Chondrocyte (in vitro differentiated cells): ENCODE measurements around the gene TSPAN11. TPM values are rescaled to one million over a fixed set of nuclear protein-coding genes. Genes with fewer than 3 reads are reported as not detected.

Source experiments
- DNase-seq: peaks from one replicate; pipeline ENCODE4 v3.0.0; 2021; ENCODE audit warnings: mixed read lengths, low spot score
- H3K27ac Mint-ChIP-seq: one replicate; pipeline ENCODE4 v1.8.0; 2021; ENCODE audit warnings: mild to moderate bottlenecking, moderate library complexity, mixed read lengths; ENCODE audit not compliant: unreplicated experiment
- H3K27me3 Mint-ChIP-seq: 2 replicates; pipeline ENCODE4 v1.8.0; 2021; ENCODE audit warnings: low read depth, mixed read lengths
- H3K36me3 Mint-ChIP-seq: 2 replicates; pipeline ENCODE4 v1.8.0; 2021; ENCODE audit warnings: low read depth, mixed read lengths
- H3K4me1 Mint-ChIP-seq: 2 replicates; pipeline ENCODE4 v1.8.0; 2021; ENCODE audit warnings: low read depth, mild to moderate bottlenecking, mixed read lengths
- H3K4me3 Mint-ChIP-seq: one replicate; pipeline ENCODE4 v1.8.0; 2021; ENCODE audit warnings: mild to moderate bottlenecking, moderate library complexity, mixed read lengths; ENCODE audit not compliant: unreplicated experiment
- H3K9me3 Mint-ChIP-seq: 2 replicates; pipeline ENCODE4 v1.8.0; 2021; ENCODE audit warnings: low read depth, mixed read lengths
- total RNA-seq: library from RNA; stranded (reverse); gene quantifications from 3 replicates; pipeline ENCODE4 v1.2.1, GENCODE V29; 2021
- TF ChIP-seq, protein P1 (sequence below): fragments of 200-600 bp; sonication (generic); IDR thresholded peaks from 2 replicates; pipeline ENCODE4 v1.5.0; 2021; ENCODE audit warnings: antibody characterized with exemption, mild to moderate bottlenecking, moderate library complexity

The TSPAN11 gene
- total RNA-seq, 1 donor from 2014 or later = 0.95 TPM

DNA sequence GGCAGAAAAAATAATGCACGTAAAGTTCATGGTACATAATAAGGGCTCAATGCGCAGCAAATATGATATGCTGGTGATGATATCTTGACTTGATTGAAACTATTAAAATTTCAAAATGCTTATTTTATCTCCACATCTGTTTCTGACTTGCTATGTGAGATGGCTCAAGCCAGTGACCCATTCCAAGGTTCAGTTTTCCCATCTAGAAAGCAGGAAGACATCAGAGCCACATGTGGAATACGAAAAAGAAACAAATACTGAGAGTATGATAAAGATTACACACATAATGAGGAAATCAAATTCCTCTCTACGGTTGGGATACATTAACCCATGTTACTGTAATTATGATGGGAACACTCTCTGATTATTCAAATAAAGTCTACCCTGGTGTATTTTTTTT, 24.0 kb upstream of the TSPAN11 start:
- TF ChIP-seq, protein P1, sequence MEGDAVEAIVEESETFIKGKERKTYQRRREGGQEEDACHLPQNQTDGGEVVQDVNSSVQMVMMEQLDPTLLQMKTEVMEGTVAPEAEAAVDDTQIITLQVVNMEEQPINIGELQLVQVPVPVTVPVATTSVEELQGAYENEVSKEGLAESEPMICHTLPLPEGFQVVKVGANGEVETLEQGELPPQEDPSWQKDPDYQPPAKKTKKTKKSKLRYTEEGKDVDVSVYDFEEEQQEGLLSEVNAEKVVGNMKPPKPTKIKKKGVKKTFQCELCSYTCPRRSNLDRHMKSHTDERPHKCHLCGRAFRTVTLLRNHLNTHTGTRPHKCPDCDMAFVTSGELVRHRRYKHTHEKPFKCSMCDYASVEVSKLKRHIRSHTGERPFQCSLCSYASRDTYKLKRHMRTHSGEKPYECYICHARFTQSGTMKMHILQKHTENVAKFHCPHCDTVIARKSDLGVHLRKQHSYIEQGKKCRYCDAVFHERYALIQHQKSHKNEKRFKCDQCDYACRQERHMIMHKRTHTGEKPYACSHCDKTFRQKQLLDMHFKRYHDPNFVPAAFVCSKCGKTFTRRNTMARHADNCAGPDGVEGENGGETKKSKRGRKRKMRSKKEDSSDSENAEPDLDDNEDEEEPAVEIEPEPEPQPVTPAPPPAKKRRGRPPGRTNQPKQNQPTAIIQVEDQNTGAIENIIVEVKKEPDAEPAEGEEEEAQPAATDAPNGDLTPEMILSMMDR = no peak
- H3K4me3 Mint-ChIP-seq = no peak overlapping the region
- no peak for DNase-seq
- no peak overlapping the region for H3K27ac Mint-ChIP-seq
- no peaks in the 10 kb centered on the region for H3K36me3 Mint-ChIP-seq
- H3K9me3 Mint-ChIP-seq = no peaks in the 10 kb centered on the region
- H3K27me3 Mint-ChIP-seq = peaks cover 3% of the 10 kb centered on the region
- no peaks in the 10 kb centered on the region for H3K4me1 Mint-ChIP-seq

DNA sequence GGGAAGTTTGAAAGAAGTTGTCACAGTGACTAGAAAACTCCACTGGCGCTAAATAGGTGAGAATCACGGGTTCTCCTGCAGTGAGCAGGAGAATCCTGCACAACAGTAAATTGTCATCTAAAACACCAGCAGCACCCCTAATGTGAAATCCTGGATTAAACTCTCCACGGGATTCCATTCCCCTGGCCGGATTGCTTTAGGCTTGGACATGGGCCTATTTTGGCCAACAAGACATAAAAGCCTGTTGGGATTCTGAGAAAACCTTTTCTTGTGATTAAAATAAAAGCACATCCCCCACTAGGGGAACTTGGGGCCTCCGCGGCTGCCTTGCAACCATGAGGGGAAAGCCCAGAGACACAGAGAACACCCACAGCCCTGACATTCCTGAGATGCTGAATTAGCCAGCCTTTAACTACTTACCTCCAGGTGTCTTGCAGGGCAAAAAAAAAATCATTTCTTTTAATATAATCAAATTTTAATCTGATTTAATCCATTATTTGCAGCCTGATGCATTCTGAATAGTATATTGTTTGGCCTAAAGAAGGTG, 21.0 kb upstream of the TSPAN11 start:
- no peak overlapping the region for H3K4me3 Mint-ChIP-seq
- no peak overlapping the region for H3K27ac Mint-ChIP-seq
- DNase-seq = no peak
- H3K27me3 Mint-ChIP-seq = peaks cover 1% of the 10 kb centered on the region
- H3K4me1 Mint-ChIP-seq = peaks cover 23% of the 10 kb centered on the region
- H3K36me3 Mint-ChIP-seq = no peaks in the 10 kb centered on the region
- no peaks in the 10 kb centered on the region for H3K9me3 Mint-ChIP-seq
- TF ChIP-seq, protein P1 = no peak

DNA sequence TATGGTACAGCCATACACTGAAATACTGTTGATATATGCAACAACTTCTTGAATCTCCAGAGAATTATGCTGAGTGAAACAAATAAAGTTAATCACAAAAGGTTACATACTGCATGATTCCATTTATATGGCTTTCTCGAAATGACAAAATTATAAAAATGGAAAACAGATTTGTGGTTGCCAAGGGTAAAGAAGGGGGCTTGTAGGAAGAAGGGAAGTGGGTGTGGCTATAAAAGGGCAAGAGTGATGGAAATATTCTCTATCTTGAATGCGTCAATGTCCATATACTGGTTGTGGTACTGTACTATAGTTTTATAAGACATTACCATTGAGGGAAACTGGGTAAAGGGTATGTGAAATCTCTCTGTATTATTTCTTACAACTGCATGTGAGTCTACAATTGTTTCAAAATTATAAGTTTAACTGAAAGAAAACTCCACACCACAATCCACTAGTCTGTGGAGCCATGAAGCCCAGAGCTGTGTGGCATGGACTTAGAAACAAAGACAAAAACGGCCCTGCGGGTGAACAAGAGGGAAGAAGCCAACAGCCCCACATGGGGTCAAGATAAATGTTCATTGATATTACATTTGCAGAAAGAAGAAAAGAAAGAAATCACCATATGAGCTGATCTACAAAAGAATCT, 18.3 kb upstream of the TSPAN11 start:
- TF ChIP-seq, protein P1 = no peak
- no peaks in the 10 kb centered on the region for H3K36me3 Mint-ChIP-seq
- no peaks in the 10 kb centered on the region for H3K9me3 Mint-ChIP-seq
- H3K4me3 Mint-ChIP-seq = no peak overlapping the region
- H3K27ac Mint-ChIP-seq = no peak overlapping the region
- DNase-seq = no peak
- no peaks in the 10 kb centered on the region for H3K27me3 Mint-ChIP-seq
- H3K4me1 Mint-ChIP-seq = peaks cover 23% of the 10 kb centered on the region

DNA sequence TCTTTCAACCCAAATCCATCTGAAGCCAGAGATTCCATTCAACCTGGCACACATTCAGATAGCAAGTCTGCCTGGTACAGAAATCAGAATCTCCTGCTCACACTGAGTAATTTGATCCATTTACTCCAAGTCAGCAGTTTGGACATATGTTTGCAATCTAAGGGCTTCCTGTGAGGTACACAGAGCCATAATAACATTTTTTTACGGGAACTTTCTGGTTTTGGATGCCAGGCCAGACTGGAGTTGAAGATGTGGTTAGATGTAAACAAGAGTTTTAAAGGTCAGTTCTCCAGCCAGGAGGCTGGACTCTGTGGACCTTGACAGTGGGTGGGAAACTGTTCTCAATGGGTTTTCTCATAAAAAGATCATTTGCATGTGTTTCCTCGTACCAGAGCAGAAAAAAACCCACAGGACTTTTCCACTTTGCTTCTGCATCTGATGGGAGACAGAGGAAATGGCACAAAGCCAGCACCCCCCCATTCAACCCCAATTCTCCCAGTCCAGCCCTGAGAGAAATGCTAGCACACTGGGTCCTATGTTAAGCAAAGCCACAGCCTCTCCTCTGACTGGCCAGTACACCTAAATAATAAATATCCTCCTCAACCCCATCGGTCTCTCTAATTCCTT, 17.7 kb upstream of the TSPAN11 start:
- no peaks in the 10 kb centered on the region for H3K36me3 Mint-ChIP-seq

DNA sequence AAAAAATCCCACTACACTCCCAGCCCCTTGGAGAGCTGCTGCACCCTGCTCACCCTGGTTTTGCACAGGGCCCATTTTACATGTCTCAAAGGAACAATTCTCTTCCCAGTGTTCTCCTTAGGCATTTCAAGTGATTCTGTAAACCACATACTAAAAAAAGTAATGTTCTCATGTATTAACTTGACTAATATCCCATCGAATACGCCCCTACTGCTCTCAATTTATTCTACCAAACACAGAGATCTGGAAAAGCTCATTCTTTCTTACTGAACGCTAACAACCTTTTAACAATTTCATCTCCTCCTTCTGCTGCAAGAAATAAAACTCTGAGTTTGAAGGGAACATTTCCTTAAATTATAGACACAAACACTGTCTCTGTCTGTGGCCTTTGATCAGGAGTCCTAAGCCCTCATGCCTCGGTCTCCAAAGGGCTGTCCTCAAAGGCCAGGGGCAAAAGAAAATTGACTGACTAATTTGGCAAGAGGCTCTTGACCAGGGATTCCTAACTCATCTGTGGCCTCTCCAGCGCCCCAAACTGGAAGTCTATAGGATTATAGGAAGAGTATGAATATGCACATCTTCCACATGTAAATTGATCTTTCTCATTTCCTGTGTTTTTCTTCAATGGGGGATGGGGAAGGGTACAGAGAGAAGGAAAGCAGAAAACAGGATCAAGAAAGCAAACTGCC, 17.1 kb upstream of the TSPAN11 start:
- H3K36me3 Mint-ChIP-seq = no peaks in the 10 kb centered on the region
- no peak overlapping the region for H3K4me3 Mint-ChIP-seq

More for the DNA sequence above, 17.7 kb upstream of the TSPAN11 start:
- no peaks in the 10 kb centered on the region for H3K9me3 Mint-ChIP-seq
- peaks cover 23% of the 10 kb centered on the region for H3K4me1 Mint-ChIP-seq
- no peak overlapping the region for H3K4me3 Mint-ChIP-seq
- no peak for DNase-seq
- TF ChIP-seq, protein P1 = no peak
- peak overlapping the region; percentile 70 for H3K27ac Mint-ChIP-seq
- H3K27me3 Mint-ChIP-seq = no peaks in the 10 kb centered on the region

More for the DNA sequence above, 17.1 kb upstream of the TSPAN11 start:
- Mint-ChIP-seq H3K27me3 (no peaks in the 10 kb centered on the region), H3K27ac (peak overlapping the region; percentile 70), H3K9me3 (no peaks in the 10 kb centered on the region), H3K4me1 (peaks cover 23% of the 10 kb centered on the region)
- TF ChIP-seq, protein P1 = peak; percentile 29
- DNase-seq = no peak
